ENCODE data around the gene RAD1.
"Not testable (repeated sequence)": the region's sequence is repeated elsewhere in the genome, so short reads cannot be mapped to it uniquely, and the experiment has no call there.

The RAD1 gene

GRCh38 chr5:34915139-34915855, at the start of gene RAD1, which contains the start of gene BRIX1:
Gene RAD1 (minus strand): TSS chr5:34915504. CDS start chr5:34914892, 612 bp downstream.
Gene BRIX1 (plus strand): TSS chr5:34915711. CDS start chr5:34915739, 28 bp downstream.
- DNase-seq = peak; percentile 98

DNA sequence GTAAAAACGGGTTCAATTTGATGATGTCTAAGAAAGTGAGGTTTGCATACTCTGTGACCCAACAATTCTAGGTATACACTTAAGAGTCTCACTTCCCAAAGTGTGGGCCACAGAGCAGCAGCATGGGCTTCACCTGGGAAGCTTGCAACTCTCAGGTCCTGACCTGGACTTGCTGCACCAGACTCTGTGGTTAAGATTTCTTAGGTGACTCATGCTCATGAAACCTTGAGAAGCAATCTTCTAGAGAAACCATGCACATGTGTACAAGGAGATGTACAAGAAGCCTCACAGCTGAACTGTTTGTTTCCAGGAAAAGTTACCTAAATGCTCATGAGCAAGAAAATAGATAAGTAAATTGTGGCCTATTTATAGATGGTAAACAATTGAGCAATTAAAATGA, 44.0 kb upstream of the RAD1 start:
- no peak for DNase-seq

DNA sequence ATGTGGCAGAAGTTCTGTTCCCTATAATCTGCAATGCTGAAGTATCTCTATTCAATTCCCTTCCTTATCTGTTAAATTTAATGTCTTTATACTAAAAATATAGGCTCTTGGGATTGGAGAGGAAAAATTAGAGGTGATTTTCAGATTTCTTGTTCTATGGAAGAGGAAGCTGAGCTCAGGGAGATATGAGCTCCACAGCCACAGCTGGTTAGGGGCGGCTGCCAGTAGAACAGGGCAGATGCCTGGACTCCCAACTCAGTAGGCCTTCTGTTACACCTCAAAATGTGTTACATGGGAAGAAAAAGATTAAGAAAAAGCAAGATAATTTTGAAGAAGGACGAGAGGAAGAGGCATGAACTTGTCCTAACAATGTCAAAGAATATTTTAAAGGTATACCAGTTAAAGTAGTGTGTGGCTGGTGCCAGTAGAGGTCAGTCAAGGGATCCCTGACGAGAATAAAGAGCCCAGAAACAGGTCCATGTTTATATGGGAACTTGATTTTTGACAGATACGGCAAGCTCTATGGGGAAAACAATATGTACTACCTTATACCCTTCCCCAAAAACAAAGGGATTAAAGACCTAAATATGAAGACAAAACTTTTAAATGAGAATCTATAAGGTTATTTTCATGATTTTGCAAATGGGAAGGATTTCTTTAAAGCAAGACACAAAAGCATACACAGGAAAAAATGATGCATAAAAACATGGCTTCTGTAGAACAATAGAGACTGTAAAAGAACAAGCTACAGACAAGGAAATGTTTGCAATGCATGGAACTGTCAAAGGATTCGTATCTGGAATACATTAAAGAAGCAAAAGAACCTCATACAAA, 42.8 kb upstream of the RAD1 start:
- DNase-seq = peak; percentile 14

- peak; percentile 8 for DNase-seq
Measured at GRCh38 chr5:34957321-34957720, 42.0 kb upstream of the RAD1 start.

DNA sequence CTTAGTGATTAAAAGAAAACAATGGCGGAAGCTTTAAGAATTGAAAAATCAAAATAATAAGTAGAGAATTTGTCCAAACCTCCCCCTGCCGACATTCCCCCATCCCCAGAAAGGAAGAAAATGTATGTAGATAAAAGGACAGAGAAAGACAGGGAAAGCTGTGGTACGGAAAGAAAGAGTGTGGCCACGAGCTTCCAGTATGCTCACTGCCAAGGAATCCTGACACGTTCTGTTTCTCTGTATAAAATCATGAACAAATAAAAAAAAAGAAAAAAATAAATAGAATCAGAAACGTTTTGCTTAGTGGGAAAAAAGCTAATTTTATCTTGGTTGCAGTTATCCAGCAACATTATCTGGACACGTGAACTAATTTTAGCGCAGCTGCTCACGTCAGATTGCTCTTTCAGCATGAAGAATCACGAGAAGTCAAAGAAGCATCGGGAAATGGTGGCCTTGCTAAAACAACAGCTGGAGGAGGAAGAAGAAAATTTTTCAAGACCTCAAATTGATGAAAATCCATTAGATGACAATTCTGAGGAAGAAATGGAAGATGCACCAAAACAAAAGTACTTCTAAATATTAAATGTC, 29.2 kb upstream of the RAD1 start:
- DNase-seq = no peak

DNA sequence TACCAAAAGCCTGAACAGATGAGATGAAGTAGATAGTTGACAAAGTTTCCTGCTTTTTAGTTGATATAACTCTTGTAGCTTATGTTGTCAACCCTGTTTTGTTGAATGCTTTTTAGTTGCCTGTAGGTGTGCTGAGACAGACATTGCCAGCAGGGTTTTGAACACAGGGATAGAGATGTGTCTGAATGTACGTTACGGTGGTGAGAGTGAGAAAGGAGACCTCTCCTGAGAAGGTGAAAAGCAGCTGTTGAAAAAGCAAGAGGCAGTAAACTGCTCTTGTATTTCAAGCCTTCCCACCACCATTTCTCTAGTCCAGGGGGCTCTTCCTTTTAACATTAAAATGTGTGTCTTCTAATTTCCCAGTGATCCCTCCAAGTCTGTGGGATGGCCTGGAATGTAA, 28.7 kb upstream of the RAD1 start:
- DNase-seq = no peak

- no peak for DNase-seq
Measured at GRCh38 chr5:34941936-34942335, 26.6 kb upstream of the RAD1 start.

DNA sequence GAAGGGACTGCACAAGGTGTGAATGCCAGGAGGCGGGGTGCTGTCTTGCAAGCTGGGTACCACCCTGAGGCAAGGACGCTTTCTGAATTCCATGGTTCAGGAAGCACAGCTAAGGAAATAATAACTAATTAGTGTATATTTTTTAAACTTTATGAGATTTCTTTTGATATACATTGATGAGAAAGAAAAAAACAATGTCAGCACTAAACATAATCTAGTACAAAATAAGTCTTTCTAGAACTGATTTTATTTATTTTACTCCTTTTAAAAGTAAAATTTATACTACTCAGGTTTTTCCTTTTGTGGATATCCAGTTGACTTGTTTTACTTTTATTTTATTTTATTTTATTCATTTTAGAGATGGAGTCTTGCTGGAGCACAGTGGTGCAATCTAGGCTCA, 17.6 kb upstream of the RAD1 start:
- DNase-seq = no peak

- no peak for DNase-seq
Measured at GRCh38 chr5:34930870-34931269, 15.6 kb upstream of the RAD1 start.

GRCh38 chr5:34930462-34930844, 15.1 kb upstream of the RAD1 start:
- peak; percentile 3 for DNase-seq

DNA sequence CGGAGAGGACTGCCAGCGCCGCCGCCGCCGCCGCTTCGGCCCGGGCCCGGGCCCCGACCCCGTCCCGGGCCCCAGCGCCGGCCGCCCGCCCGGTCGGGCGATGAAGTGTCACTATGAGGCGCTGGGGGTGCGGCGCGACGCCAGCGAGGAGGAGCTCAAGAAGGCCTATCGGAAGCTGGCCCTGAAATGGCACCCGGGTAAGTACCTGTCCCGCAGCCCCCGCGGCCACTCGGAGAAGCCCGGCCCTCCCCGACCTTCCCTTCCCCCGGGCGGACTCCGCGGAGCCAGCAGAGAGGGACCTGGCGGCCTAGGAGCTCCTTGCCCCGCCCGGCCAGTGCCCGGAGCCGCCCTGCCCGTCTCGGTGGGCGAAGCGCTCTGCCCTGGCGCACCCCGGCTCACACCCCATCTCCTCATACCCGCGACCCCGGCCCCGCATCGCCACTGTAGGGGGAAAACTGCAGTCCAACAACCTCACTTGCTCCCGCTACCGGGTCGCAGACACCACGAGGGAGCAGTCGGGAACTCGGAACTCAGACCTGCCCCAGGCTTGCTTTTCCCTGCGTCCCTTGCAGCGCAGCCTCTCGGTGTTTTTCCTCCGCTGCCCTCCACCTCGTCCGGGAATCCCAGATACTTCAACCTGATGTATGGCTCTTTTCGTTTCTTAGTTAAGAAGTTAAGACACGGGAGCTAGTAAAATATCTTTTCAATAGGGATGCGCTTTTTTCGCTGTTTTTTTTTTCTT, 14.6 kb upstream of the RAD1 start:
- DNase-seq = peak; percentile 86

- DNase-seq = peak; percentile 99
Measured at GRCh38 chr5:34929134-34929719, 13.9 kb upstream of the RAD1 start, which contains the start of gene DNAJC21. Gene DNAJC21 (plus strand): TSS chr5:34929559. CDS start chr5:34929820, 261 bp downstream.

GRCh38 chr5:34928267-34928666, 13.0 kb upstream of the RAD1 start:
- DNase-seq = peak; percentile 30

GRCh38 chr5:34927785-34928184, 12.5 kb upstream of the RAD1 start:
- DNase-seq = no peak

GRCh38 chr5:34926318-34926888, 11.1 kb upstream of the RAD1 start:
- DNase-seq = no peak

GRCh38 chr5:34924462-34924765, 9.1 kb upstream of the RAD1 start:
- DNase-seq = no peak

DNA sequence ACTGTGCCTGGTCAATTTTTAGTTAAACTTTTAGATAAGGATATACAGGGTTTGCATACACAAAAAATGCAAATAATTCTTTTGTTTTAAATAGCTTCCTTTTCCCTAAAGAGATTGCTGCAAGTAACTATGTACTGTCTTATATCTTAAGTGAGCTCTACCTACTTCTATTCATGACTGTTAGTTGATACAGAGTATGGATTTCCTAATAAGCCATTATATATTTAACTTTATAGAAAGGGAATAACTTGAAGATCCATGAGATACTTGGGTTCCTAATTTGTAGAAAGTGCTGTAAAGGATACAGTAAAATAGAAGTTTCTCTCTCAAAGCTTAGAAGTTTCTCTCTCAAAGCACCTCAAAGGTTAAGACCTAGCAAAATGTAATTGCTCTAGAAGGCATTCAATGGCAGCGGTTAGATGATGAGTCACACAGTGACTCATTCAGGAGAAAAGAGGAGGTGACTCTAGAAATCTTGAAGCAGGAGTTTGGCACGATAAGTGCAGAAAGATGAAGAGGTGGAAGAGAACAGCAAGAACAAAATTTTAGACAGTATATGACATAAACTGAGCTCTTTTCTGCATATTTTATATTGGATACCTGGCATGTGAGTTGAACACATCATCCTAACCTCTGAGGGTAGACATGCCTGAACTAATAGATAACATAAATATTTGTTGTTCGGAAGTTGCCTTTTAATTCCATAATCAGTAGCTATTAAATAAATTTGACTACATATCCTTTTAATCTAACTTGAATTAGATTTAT, 8.6 kb upstream of the RAD1 start:
- peak; percentile 27 for DNase-seq

DNA sequence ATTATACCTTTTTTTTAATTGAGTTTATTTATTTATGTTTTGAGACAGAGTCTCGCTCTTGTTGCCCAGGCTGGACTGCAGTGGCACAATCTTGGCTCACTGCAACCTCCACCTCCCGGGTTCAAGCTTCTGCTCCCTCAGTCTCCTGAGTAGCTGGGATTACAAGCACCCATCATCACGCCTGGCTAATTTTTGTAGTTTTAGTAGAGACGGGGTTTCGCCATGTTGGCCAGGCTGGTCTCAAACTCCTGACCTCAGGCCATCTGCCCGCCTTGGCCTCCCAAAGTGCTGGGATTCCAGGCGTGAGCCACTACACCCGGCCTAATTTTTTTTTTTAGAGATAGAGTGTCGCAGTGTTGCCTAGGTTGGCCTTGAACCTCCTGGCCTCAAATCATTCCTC, 8.0 kb upstream of the RAD1 start:
- not testable (repeated sequence) for DNase-seq

- DNase-seq = no peak
Measured at GRCh38 chr5:34919077-34919476, 3.8 kb upstream of the RAD1 start.

GRCh38 chr5:34918025-34918424, 2.7 kb upstream of the RAD1 start:
- no peak for DNase-seq

DNA sequence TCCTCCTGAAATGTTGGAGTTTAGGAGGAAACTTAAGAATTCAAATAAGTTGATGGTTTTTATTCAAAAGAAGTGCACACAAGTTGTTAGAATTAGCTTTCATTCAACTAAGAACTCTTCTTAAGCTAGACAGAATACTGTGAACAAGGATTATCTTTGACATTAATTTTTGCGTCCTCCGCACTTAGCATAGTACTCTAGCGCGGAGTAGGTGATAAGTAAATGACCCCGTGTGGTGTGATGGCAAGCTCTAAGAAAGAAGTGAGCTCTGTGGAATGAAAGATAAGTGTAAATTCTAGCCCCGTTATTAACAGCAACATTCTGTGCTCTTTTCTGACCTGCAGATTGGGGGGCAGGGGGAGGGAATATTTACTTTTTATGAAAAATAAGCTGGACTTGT, 1.2 kb upstream of the RAD1 start:
- DNase-seq = no peak

DNA sequence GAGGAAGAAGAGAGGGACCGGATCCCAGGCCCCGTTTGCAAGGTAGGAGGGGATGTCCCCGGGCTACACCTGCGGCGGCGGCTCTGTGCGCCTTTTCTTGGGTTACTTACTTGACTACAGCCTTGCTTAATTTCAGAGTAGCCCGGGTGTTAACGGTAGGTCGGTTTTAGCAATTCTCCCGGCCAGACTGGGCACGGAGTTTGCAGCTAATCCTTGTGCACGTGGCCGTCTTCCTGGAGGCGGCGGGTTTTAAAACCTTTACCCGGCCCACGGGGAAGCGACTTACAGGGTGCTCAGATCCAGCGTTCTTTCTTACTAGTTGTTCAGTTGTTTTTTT, 520 bp upstream of the RAD1 start:
- no peak for DNase-seq

Measured in suppressor macrophage treated with lipopolysaccharide for 4 hours (primary cell).